HG03060 (cell line): Measurements from ENCODE around the gene DUSP16.
"Not testable (repeated sequence)": the region's sequence is repeated elsewhere in the genome, so short reads cannot be mapped to it uniquely, and the experiment has no call there.

Experiments used
- ATAC-seq: cut with Tn5 transposase; IDR thresholded peaks from one replicate; pipeline ENCODE4 v1.9.1; 2021; ENCODE audit warnings: low read depth, moderate number of reproducible peaks; ENCODE audit not compliant: unreplicated experiment

Gene DUSP16

GRCh38 chr12:12585115-12585863 is 22.6 kb upstream of the DUSP16 start:
- no peak for ATAC-seq

- no peak for ATAC-seq
These were observed 21.0 kb upstream of the DUSP16 start for GRCh38 chr12:12583510-12584178.

- ATAC-seq, result peak; percentile 97
These were observed 20.2 kb upstream of the DUSP16 start for GRCh38 chr12:12582895-12583303.

- ATAC-seq, result peak; percentile 1
These were observed 19.7 kb upstream of the DUSP16 start for GRCh38 chr12:12582193-12582881.

- ATAC-seq, result not testable (repeated sequence)
These were observed 18.1 kb upstream of the DUSP16 start for GRCh38 chr12:12580716-12581115.

GRCh38 chr12:12577786-12578185 is 15.1 kb upstream of the DUSP16 start:
- no peak for ATAC-seq

- no peak for ATAC-seq
These were observed 10.0 kb upstream of the DUSP16 start for GRCh38 chr12:12572659-12573058.

GRCh38 chr12:12565971-12566370 is 3.3 kb upstream of the DUSP16 start:
- not testable (repeated sequence) for ATAC-seq

GRCh38 chr12:12564911-12565310 is 2.2 kb upstream of the DUSP16 start:
- ATAC-seq, result no peak

GRCh38 chr12:12563290-12563928 is 746 bp upstream of the DUSP16 start:
- no peak for ATAC-seq

GRCh38 chr12:12562016-12562483 is 613 bp downstream of the DUSP16 start:
- ATAC-seq, result no peak

GRCh38 chr12:12561371-12562015 is 1.2 kb downstream of the DUSP16 start:
- no peak for ATAC-seq

GRCh38 chr12:12560587-12561370 is 1.9 kb downstream of the DUSP16 start:
- ATAC-seq, result no peak

GRCh38 chr12:12559719-12560296 is 2.9 kb downstream of the DUSP16 start:
- ATAC-seq, result no peak

- no peak for ATAC-seq
These were observed 4.4 kb downstream of the DUSP16 start for GRCh38 chr12:12558291-12558690.

- no peak for ATAC-seq
These were observed 4.9 kb downstream of the DUSP16 start for GRCh38 chr12:12557733-12558132.

- no peak for ATAC-seq
These were observed 7.0 kb downstream of the DUSP16 start for GRCh38 chr12:12555656-12556055.

- ATAC-seq, result no peak
These were observed 9.4 kb downstream of the DUSP16 start for GRCh38 chr12:12553208-12553785.

GRCh38 chr12:12551115-12551514 is 11.5 kb downstream of the DUSP16 start:
- ATAC-seq, result no peak
